Thyroid gland (tissue), 4 donors: ENCODE data around the gene PARD3. TPM values are rescaled to one million over a fixed set of nuclear protein-coding genes. Genes with fewer than 3 reads are reported as not detected.

Experiments
- DNase-seq, 2 donors: peaks; one replicate each; pipeline ENCODE4 v3.0.0-alpha.2; 2019
- H3K27ac ChIP-seq, 3 donors: fragments of 200-600 bp; sonication (generic); 1 replicate in 2 of 3; 2 replicates in 1 of 3; pipeline ENCODE4 v1.5.1; 2016 to 2019; ENCODE audit warnings: mild to moderate bottlenecking in 1 of 3, moderate library complexity in 1 of 3
- H3K27me3 ChIP-seq: fragments of 200-600 bp; sonication (generic); one replicate; pipeline ENCODE4 v1.5.1; 2019
- H3K36me3 ChIP-seq, 2 donors: fragments of 200-600 bp; sonication (generic); one replicate each; pipeline ENCODE4 v1.5.1; 2016 to 2019
- H3K4me1 ChIP-seq, 2 donors: fragments of 200-600 bp; sonication (generic); one replicate each; pipeline ENCODE4 v1.5.1; 2017 to 2019
- H3K4me3 ChIP-seq, 3 donors: fragments of 200-600 bp; sonication (generic); replicated peaks in 1 of 3; 1 replicate in 2 of 3; 2 replicates in 1 of 3; pipeline ENCODE4 v1.5.1; 2016; ENCODE audit warnings: mild to moderate bottlenecking in 1 of 3
- H3K9me3 ChIP-seq: fragments of 200-600 bp; sonication (generic); one replicate; pipeline ENCODE4 v1.5.1; 2017
- POLR2A ChIP-seq, 2 donors: fragments of 450-650 bp; IDR thresholded peaks; one replicate each; pipeline ENCODE4 v1.6.1; 2017; ENCODE audit warnings: antibody characterized with exemption in 2 of 2, mild to moderate bottlenecking in 2 of 2, moderate library complexity in 1 of 2
- WGBS, 2 donors: methylation state at CpG; one replicate each; pipeline ENCODE4 v1.1.5; 2017; 5-methylcytosine and 5-hydroxymethylcytosine counted together
- intact Hi-C: fragments of 100-400 bp; cut with DNase I; formaldehyde crosslinking; loops from one replicate; pipeline ENCODE4 v1.15.1; 2023
- total RNA-seq, 4 donors: library from RNA; depleted of rRNA; stranded (reverse); fragments of >200 nt; gene quantifications; one replicate each; pipeline ENCODE4 v1.2.3, GENCODE V29; 2016
- TF ChIP-seq, protein P1 (sequence below), 6 experiments: fragments of 200-600 bp in 3 of 6; fragments of 450-650 bp in 3 of 6; sonication (generic) in 3 of 6; IDR thresholded peaks; one replicate each; pipeline ENCODE4 v1.5.1; 2016 to 2019; ENCODE audit warnings: antibody characterized with exemption in 6 of 6, mild to moderate bottlenecking in 2 of 6, inconsistent platforms in 1 of 6, moderate library complexity in 1 of 6

PARD3 gene
- total RNA-seq, 4 donors from 2014 or later: 48.6 to 88.4 (median 57.7) TPM

DNA sequence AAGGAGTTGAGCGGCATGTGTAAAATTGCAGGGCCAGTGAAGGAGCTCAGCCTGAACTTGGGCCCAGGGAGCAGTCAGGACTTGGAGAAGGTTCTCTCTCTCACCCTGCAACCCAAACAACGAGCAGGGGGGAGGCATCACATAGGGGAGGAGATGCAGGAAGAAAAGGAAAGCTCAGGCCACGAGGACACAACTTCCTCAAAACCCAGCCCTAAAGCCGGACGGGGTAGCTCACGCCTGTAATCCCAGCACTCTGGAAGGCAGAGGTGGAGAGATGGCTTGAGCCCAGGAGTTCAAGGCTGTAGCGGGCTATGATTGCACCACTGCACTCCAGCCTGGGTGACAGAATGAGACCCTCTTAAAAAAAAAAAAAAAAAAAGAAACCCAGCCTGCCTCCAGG, 629.1 kb downstream of the PARD3 start:
- TF ChIP-seq, protein P1, sequence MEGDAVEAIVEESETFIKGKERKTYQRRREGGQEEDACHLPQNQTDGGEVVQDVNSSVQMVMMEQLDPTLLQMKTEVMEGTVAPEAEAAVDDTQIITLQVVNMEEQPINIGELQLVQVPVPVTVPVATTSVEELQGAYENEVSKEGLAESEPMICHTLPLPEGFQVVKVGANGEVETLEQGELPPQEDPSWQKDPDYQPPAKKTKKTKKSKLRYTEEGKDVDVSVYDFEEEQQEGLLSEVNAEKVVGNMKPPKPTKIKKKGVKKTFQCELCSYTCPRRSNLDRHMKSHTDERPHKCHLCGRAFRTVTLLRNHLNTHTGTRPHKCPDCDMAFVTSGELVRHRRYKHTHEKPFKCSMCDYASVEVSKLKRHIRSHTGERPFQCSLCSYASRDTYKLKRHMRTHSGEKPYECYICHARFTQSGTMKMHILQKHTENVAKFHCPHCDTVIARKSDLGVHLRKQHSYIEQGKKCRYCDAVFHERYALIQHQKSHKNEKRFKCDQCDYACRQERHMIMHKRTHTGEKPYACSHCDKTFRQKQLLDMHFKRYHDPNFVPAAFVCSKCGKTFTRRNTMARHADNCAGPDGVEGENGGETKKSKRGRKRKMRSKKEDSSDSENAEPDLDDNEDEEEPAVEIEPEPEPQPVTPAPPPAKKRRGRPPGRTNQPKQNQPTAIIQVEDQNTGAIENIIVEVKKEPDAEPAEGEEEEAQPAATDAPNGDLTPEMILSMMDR (IDR thresholded peaks at IDR 0.05): no peak
- TF ChIP-seq POLR2A (IDR thresholded peaks at IDR 0.05): no peak
- Histone ChIP-seq H3K4me3 (no peak overlapping the region), H3K27me3 (no peaks in the 10 kb centered on the region), H3K36me3 (no peaks in the 10 kb centered on the region), H3K4me1 (peaks cover 41 to 51% of the 10 kb centered on the region in 2 donors), H3K9me3 (no peaks in the 10 kb centered on the region), H3K27ac (no peak overlapping the region)
- WGBS, 2 donors: 80 to 82% methylated on average over 7 of the region's 7 CpGs
- intact Hi-C loops: no loop called here
- peak in 1 of 2 donors; percentile 4 for DNase-seq

GRCh38 chr10:34184939-34185386, 630.1 kb downstream of the PARD3 start:
- peak overlapping the region in 1 of 3 donors; percentile 14 for H3K27ac ChIP-seq
- no peak overlapping the region for H3K4me3 ChIP-seq
- H3K27me3 ChIP-seq: no peaks in the 10 kb centered on the region
- peaks cover 41 to 57% of the 10 kb centered on the region in 2 donors for H3K4me1 ChIP-seq
- no peak for TF ChIP-seq POLR2A (IDR thresholded peaks at IDR 0.05)
- TF ChIP-seq, protein P1 (IDR thresholded peaks at IDR 0.05): no peak
- H3K36me3 ChIP-seq: no peaks in the 10 kb centered on the region
- DNase-seq: no peak
- 62 to 70% methylated on average over 1 of the region's 1 CpG for WGBS, 2 donors
- intact Hi-C loops: no loop called here
- no peaks in the 10 kb centered on the region for H3K9me3 ChIP-seq

GRCh38 chr10:34184397-34184796, 630.7 kb downstream of the PARD3 start:
- TF ChIP-seq POLR2A (IDR thresholded peaks at IDR 0.05): no peak
- TF ChIP-seq, protein P1 (IDR thresholded peaks at IDR 0.05): no peak
- peak overlapping the region in 1 of 3 donors; percentile 14 for H3K27ac ChIP-seq
- no peak overlapping the region for H3K4me3 ChIP-seq
- intact Hi-C loops: no loop called here
- no peaks in the 10 kb centered on the region for H3K9me3 ChIP-seq
- H3K4me1 ChIP-seq: peaks cover 41 to 54% of the 10 kb centered on the region in 2 donors
- DNase-seq: no peak
- whole genome bisulfite sequencing, 2 donors: 73% methylated on average over 6 of the region's 6 CpGs
- no peaks in the 10 kb centered on the region for H3K36me3 ChIP-seq
- no peaks in the 10 kb centered on the region for H3K27me3 ChIP-seq

GRCh38 chr10:34183016-34183796, 631.9 kb downstream of the PARD3 start:
- Histone ChIP-seq H3K27me3 (no peaks in the 10 kb centered on the region), H3K4me3 (no peak overlapping the region), H3K27ac (no peak overlapping the region), H3K4me1 (peaks cover 41 to 45% of the 10 kb centered on the region in 2 donors), H3K9me3 (no peaks in the 10 kb centered on the region), H3K36me3 (no peaks in the 10 kb centered on the region)
- DNase-seq: peak; percentile 12 to 25
- TF ChIP-seq POLR2A (IDR thresholded peaks at IDR 0.05): no peak
- TF ChIP-seq, protein P1 (IDR thresholded peaks at IDR 0.05): no peak
- intact Hi-C loops: no loop called here
- 82 to 83% methylated on average over 15 of the region's 15 CpGs for WGBS, 2 donors
